Esophagus squamous epithelium (tissue), 5 donors: ENCODE data around the gene KIFC3. TPM values are rescaled to one million over a fixed set of nuclear protein-coding genes. Genes with fewer than 3 reads are reported as not detected.
A peak's percentile ranks its signal among the peaks of the same experiment; 100 is the strongest.

Source experiments
- DNase-seq: peaks from one replicate; lab custom pipeline; 2025; lab: John Stamatoyannopoulos, UW
- H3K27ac ChIP-seq, 4 donors: fragments of 200-600 bp; sonication (generic); one replicate each; pipeline ENCODE4 v1.5.1; 2016 to 2019; ENCODE audit warnings: mild to moderate bottlenecking in 1 of 4
- H3K27me3 ChIP-seq, 4 donors: fragments of 200-600 bp; sonication (generic); 1 replicate in 3 of 4; 2 replicates in 1 of 4; pipeline versions ENCODE4 v1.5.1 to v1.6.0; 2017 to 2021; ENCODE audit warnings: antibody characterized with exemption in 1 of 4
- H3K36me3 ChIP-seq, 3 donors: fragments of 200-600 bp; sonication (generic); one replicate each; pipeline ENCODE4 v1.5.1; 2016 to 2019
- H3K4me1 ChIP-seq, 3 donors: fragments of 200-600 bp; sonication (generic); one replicate each; pipeline ENCODE4 v1.5.1; 2017 to 2019
- H3K4me3 ChIP-seq, 4 donors: fragments of 200-600 bp; sonication (generic); 1 replicate in 3 of 4; 2 replicates in 1 of 4; pipeline ENCODE4 v1.5.1; 2016 to 2019; ENCODE audit warnings: mild to moderate bottlenecking in 2 of 4, moderate library complexity in 1 of 4
- H3K9me3 ChIP-seq, 3 donors: fragments of 200-600 bp; sonication (generic); one replicate each; pipeline ENCODE4 v1.5.1; 2016 to 2019
- POLR2A ChIP-seq, 4 donors: fragments of 450-650 bp; IDR thresholded peaks; one replicate each; pipeline ENCODE4 v1.6.1; 2017; ENCODE audit warnings: antibody characterized with exemption in 4 of 4, mild to moderate bottlenecking in 4 of 4, moderate library complexity in 3 of 4
- WGBS, 2 donors: methylation state at CpG; one replicate each; pipeline ENCODE4 v1.1.5; 2018; 5-methylcytosine and 5-hydroxymethylcytosine counted together
- intact Hi-C: fragments of 100-400 bp; cut with DNase I; formaldehyde crosslinking; loops from one replicate; pipeline ENCODE4 v1.15.0; 2022
- total RNA-seq, 4 donors: library from RNA; depleted of rRNA; stranded (reverse); fragments of >200 nt; gene quantifications; one replicate each; pipeline ENCODE4 v1.1.0, GENCODE V29; 2016
- TF ChIP-seq, protein P1 (sequence below), 6 experiments: fragments of 450-650 bp in 4 of 6; fragments of 200-600 bp in 2 of 6; sonication (generic) in 2 of 6; IDR thresholded peaks; one replicate each; pipeline ENCODE4 v1.5.1; 2016 to 2019; ENCODE audit warnings: antibody characterized with exemption in 6 of 6, mild to moderate bottlenecking in 4 of 6, moderate library complexity in 4 of 6
- donor health status: DM: yes; HTN: yes; CAD: no.

KIFC3 gene
- total RNA-seq, 4 donors from 2014 or later: 14.8 to 72.4 (median 43.5) TPM

DNA sequence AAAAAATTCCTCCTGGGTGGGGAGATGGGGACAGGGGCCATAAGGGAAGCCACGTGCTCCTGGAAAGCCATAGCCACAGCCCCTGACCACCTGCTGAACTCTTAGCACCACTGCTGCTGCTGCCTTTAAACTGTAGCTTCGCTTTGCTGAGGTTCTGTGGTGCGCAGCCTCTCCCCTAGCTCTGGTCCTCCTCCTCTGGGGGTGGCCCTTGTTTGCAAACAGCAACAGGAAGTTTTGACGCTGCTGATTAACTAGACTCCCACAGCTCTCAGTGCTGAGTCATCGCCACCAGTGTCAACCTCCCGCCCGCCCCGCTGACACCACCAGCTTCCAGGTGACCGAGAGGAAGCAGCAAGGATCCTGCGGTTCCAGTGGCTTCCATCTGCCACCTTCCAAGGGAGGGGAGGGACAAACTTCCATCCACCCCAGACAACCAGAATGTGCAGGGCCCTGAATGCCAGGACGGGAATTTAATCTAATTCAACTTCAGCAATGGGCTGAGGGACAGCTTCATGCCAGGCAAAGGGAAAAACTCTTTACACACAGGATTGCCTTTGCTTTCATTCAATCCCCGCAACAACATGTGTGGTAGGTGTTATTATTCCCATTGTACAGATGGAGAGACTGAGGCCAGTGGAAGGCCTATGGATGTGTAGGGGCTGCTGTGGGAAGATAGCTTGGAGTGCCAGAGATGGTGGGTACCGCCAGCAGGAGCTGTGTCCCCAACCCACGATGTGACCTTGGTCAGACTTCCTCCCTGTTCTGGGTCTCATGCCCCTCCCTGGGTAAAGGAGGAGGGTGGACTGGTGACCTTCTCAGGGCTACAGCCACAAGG is 8.1 kb upstream of the KIFC3 start:
- intact Hi-C loops: no loop called here
- Histone ChIP-seq H3K4me1 (peaks cover 30 to 75% (median 40%) of the 10 kb centered on the region in 3 donors), H3K4me3 (peak overlapping the region in 1 of 4 donors; percentile 13), H3K27me3 (no peaks in the 10 kb centered on the region), H3K27ac (peak overlapping the region; percentile 71 to 86 (median 84)), H3K9me3 (no peaks in the 10 kb centered on the region), H3K36me3 (no peaks in the 10 kb centered on the region)
- TF ChIP-seq POLR2A (IDR thresholded peaks at IDR 0.05): peak in 1 of 4 donors; percentile 66
- TF ChIP-seq, protein P1, sequence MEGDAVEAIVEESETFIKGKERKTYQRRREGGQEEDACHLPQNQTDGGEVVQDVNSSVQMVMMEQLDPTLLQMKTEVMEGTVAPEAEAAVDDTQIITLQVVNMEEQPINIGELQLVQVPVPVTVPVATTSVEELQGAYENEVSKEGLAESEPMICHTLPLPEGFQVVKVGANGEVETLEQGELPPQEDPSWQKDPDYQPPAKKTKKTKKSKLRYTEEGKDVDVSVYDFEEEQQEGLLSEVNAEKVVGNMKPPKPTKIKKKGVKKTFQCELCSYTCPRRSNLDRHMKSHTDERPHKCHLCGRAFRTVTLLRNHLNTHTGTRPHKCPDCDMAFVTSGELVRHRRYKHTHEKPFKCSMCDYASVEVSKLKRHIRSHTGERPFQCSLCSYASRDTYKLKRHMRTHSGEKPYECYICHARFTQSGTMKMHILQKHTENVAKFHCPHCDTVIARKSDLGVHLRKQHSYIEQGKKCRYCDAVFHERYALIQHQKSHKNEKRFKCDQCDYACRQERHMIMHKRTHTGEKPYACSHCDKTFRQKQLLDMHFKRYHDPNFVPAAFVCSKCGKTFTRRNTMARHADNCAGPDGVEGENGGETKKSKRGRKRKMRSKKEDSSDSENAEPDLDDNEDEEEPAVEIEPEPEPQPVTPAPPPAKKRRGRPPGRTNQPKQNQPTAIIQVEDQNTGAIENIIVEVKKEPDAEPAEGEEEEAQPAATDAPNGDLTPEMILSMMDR (IDR thresholded peaks at IDR 0.05): no peak
- 36 to 48% methylated on average over 5 to 7 of the region's 14 CpGs for WGBS, 2 donors
- peak; percentile 40 for DNase-seq

DNA sequence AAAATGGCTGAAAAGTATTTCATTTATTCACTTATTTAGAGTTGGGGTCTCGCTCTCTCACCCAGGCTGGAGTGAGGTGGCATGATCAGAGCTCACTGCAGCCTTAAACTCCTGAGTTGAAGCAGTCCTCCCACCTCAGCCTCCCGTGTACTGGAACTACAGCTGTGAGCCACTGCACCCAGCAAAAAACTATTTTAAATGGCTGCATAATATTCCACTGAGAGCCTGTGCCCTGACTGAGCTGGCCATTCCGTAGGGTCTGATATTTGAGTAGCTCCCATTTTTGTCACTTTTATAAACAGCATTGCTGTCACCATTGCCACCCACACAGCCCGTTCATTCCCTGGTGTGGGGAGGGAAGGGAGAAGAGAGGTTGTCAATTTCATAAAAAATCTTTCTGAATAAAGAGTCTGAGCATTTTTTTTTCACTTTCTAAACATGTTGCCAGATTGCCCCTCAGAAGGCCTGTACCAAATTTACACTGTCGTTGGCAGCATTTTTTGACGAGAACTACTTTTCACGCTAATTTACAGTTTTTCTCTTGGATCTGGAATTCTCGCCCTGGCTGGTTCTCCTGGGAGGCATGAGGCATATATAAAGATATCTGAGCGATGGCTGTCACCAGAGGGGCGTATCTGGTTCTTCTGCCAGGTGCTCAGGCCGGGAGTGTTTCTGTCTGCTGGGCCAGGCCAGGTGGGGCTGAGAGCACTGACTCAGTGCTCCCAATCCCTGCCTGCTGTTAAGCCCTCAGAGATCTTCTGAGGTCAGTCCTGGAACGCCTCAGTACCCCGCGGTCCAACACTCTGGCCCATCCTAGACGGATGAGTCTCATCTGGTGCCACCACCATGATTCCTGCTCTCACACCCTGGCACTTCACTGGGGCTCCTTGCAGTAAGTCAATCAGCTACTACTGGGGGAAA is 7.2 kb upstream of the KIFC3 start:
- 79 to 83% methylated on average over 11 to 13 of the region's 15 CpGs for WGBS, 2 donors
- no peaks in the 10 kb centered on the region for H3K9me3 ChIP-seq
- no peak overlapping the region for H3K4me3 ChIP-seq
- no peaks in the 10 kb centered on the region for H3K27me3 ChIP-seq
- intact Hi-C loops: no loop called here
- H3K27ac ChIP-seq: peak overlapping the region; percentile 71 to 86 (median 84)
- no peak for DNase-seq
- TF ChIP-seq, protein P1 (IDR thresholded peaks at IDR 0.05): no peak
- no peak for TF ChIP-seq POLR2A (IDR thresholded peaks at IDR 0.05)
- peaks cover 21 to 67% (median 33%) of the 10 kb centered on the region in 3 donors for H3K4me1 ChIP-seq
- no peaks in the 10 kb centered on the region for H3K36me3 ChIP-seq

DNA sequence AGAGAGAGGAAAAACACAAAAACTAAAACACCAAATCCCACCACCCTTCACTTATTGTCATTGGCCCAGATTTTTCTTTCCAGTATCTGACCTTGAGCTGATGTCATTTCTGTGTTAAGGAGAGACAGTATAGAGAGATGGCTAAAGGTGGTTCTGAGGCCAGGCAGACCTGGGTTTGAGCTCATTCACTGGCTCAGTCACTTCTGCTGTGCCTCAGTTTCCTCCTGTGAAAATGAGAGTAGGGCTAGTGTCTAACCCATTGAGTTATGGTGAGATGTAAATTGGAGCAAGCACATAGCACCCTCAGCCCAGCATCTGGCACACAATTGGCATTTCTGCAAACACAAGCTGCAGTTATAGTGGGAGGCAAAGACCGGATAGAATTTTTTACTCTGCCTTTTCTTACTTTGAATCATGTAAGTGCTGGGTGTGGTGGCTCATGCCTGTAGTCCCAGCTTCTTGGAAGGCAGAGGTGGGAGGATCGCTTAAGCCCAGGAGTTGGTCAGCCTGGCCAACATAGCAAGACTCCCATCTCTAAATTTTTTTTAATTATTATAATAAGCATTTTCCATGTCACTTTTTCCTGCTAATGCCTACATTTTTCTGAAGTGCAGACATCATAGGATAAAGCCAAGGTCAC is 6.4 kb upstream of the KIFC3 start:
- Histone ChIP-seq H3K4me1 (peaks cover 20 to 74% (median 33%) of the 10 kb centered on the region in 3 donors), H3K9me3 (no peaks in the 10 kb centered on the region), H3K36me3 (no peaks in the 10 kb centered on the region), H3K4me3 (peak overlapping the region in 3 of 4 donors; percentile 11 to 24 (median 21)), H3K27me3 (no peaks in the 10 kb centered on the region), H3K27ac (peak overlapping the region in 3 of 4 donors; percentile 53 to 85 (median 59))
- WGBS, 2 donors: 44 to 46% methylated on average over 2 of the region's 2 CpGs
- TF ChIP-seq POLR2A (IDR thresholded peaks at IDR 0.05): no peak
- TF ChIP-seq, protein P1 (IDR thresholded peaks at IDR 0.05): no peak
- DNase-seq: no peak
- intact Hi-C loops: no loop called here

DNA sequence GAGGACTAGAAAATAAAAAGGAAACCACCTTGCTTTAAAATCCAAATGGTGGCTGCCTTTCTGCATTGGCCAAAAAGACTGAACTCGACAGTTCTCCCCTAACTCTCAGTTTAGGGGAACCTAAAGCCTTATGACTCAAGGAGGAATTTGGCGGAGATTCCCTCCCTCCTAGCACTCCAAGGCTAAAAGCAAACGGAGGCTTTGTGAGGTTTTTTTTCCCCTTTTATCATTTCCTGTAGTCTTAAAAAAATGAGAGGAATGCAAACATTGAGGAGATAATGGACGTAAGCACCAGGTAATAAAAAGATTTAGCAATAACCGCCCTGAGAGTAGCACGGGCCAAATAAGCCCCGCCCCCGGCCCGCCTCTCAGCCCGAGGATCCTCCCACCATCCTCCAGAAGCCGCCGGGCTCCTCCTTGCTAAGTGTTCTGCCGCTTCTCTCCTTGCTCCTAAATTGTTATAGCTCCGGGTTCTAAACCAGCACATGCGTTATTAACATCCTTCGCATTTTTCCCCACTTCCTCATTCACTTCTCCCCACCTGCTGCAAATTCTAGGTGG is 5.8 kb upstream of the KIFC3 start:
- TF ChIP-seq, protein P1 (IDR thresholded peaks at IDR 0.05): no peak
- peak in 1 of 4 donors; percentile 55 for TF ChIP-seq POLR2A (IDR thresholded peaks at IDR 0.05)
- no peaks in the 10 kb centered on the region for H3K27me3 ChIP-seq
- intact Hi-C loops: no loop called here
- H3K27ac ChIP-seq: peak overlapping the region in 3 of 4 donors; percentile 53 to 85 (median 59)
- H3K4me3 ChIP-seq: peak overlapping the region in 3 of 4 donors; percentile 11 to 24 (median 21)
- no peaks in the 10 kb centered on the region for H3K9me3 ChIP-seq
- WGBS, 2 donors: 2 to 3% methylated on average over 16 of the region's 16 CpGs
- no peaks in the 10 kb centered on the region for H3K36me3 ChIP-seq
- DNase-seq: no peak
- H3K4me1 ChIP-seq: peaks cover 26 to 78% (median 38%) of the 10 kb centered on the region in 3 donors
